ENCODE data around the gene LCTL.

LCTL gene

DNA sequence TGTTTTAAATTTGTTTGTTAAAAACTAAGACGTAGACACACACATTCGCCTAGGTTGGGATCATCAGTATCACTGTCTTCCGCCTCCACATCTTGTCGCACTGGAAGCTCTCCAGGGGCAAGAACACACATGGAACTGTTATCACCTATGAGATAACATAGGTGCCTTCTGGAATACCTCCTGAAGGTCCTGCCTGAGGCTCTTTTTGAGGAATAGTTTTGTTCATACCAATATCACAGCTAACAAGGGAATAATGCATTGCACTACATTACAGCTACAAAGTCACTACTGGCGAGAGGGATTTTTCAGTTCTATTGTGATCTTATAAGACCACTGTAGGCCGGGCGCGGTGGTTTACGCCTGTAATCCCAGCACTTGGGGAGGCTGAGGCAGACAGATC lies 30.7 kb downstream of the LCTL start:
- ChIA-PET CTCF (no interaction called here), POLR2A (ENCODE audit: low non-redundant PET) (no interaction called here)
- TF ChIP-seq CTCF (conservative IDR thresholded peaks at IDR 0.05; ENCODE audit: low read depth): no peak

DNA sequence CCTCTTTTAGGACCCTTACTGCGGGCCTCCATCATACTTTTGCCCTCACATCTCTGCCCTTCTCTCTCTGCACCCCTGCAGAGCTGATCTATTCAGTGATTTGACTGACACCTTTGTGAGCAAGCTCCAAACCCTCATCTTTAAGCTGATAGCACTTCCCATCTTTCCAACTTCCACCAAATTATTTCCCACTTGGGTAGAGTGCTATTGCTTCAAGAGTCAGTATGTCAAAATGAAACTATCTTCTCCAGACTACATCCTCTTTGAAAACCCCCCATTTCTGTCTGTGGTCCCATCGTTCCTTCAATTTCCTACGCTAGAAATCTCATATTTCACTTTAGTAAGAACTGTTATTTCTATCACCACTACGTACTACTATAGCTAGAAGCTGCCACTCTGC lies 41.0 kb downstream of the LCTL start:
- POLR2A ChIA-PET (ENCODE audit: low non-redundant PET): interaction anchor here (0.6 kb wide), 1 partner anchor 17 kb away, joined by 3 read pairs; no protein-coding TSS in a partner anchor
- CTCF ChIA-PET: no interaction called here
- no peak for TF ChIP-seq CTCF (conservative IDR thresholded peaks at IDR 0.05; ENCODE audit: low read depth)

More for the DNA sequence above, 30.7 kb downstream of the LCTL start:
- H3K27ac ChIP-seq: no peak overlapping the region
- no peak for DNase-seq (ENCODE audit: low spot score)

GRCh38 chr15:66523926-66524325 lies 41.9 kb downstream of the LCTL start:
- CTCF ChIA-PET: no interaction called here

More for the DNA sequence above, 41.0 kb downstream of the LCTL start:
- DNase-seq (ENCODE audit: low spot score): no peak
- no peak overlapping the region for H3K27ac ChIP-seq

DNA sequence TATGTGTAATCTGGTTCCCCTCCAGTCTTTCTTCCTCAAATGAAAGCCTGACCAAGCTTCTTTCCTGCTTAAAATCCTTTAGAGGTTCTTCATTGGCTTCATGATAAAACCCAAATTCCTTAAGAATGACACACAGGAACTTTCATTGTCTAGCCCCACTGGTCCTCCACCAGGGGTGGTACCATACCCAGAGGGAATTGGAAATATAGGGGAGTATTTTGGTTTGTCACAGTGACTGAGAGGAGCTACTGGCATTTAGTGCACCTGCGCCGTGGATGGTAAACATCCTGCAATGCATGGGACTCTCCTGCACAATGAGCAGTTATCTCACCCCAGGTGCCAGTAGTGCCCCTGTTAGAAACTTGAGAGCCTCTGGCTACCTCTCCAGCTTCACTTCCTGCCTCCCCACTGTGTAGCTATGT lies 49.9 kb downstream of the LCTL start:
- no peak overlapping the region for H3K27ac ChIP-seq
- DNase-seq (ENCODE audit: low spot score): peak; percentile 21
- POLR2A ChIA-PET (ENCODE audit: low non-redundant PET): no interaction called here
- no peak for TF ChIP-seq CTCF (conservative IDR thresholded peaks at IDR 0.05; ENCODE audit: low read depth)
- CTCF ChIA-PET: interaction anchor here (0.7 kb wide), 1 partner anchor 188 kb away, joined by 3 read pairs; no protein-coding TSS in a partner anchor

More at GRCh38 chr15:66523926-66524325, 41.9 kb downstream of the LCTL start:
- no peak overlapping the region for H3K27ac ChIP-seq
- POLR2A ChIA-PET (ENCODE audit: low non-redundant PET): no interaction called here
- DNase-seq (ENCODE audit: low spot score): no peak
- TF ChIP-seq CTCF (conservative IDR thresholded peaks at IDR 0.05; ENCODE audit: low read depth): no peak

DNA sequence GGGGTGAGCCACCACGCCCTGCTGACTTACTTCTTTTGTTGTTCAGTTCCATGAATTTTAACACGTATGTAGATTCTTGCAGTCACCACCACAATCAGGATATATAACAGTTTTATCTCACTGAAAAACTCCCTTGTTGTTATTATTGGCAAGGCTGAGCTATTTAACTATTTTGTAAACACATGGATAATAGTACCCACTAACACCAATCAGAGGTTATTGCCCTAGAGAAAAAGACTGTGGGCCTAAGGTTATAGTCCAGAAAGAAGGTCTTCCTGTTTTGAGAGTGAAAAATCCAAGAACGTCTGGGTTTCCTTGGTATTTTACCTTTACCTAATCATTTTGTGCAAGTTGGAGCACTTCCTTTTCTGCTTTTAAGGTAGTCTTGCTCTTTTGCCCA lies 51.2 kb downstream of the LCTL start:
- no peak for DNase-seq (ENCODE audit: low spot score)
- TF ChIP-seq CTCF (conservative IDR thresholded peaks at IDR 0.05; ENCODE audit: low read depth): no peak
- no peak overlapping the region for H3K27ac ChIP-seq
- ChIA-PET CTCF (no interaction called here), POLR2A (ENCODE audit: low non-redundant PET) (interaction anchor here (0.6 kb wide), 1 partner anchor 52 kb away, joined by 3 read pairs; no protein-coding TSS in a partner anchor)

DNA sequence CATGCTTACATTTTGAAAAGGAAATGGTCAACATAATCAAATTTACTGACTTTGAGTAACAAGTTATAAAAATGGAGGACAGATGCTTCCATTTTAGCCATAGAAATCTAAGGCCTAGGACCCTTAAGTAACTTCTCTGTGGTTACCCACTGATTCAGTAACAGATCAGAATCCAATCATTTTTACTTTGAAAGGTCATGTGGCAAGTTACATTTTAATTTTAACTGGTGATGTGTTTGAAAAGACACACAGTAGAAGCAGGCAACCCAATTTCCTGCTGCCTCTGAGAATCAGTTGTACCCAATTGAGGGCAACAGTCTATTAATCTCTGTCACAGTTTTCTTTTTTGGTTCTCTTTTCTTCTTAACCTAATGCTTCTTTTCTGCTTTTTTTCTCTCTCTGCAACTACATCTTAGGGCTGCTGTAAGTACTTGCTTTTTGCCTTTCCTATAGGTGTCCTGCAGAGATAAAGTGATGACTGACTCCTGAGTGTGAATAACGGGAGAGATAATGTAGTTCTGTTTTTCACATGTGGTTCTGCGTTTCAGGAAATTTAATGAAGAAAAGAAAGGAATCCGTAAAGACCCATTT lies 57.4 kb downstream of the LCTL start:
- no peak for TF ChIP-seq CTCF (conservative IDR thresholded peaks at IDR 0.05; ENCODE audit: low read depth)
- CTCF ChIA-PET: no interaction called here
- POLR2A ChIA-PET (ENCODE audit: low non-redundant PET): interaction anchor here (0.8 kb wide), 1 partner anchor 16 kb away, joined by 3 read pairs; no protein-coding TSS in a partner anchor
- DNase-seq (ENCODE audit: low spot score): no peak
- no peak overlapping the region for H3K27ac ChIP-seq

All from RWPE1 (cell line).